DND-41 (cell line): ENCODE data around the gene STAM2.
"Not testable (repeated sequence)": the region's sequence is repeated elsewhere in the genome, so short reads cannot be mapped to it uniquely, and the experiment has no call there.

Source experiments
- ATAC-seq: fragments of 200-7000 bp; cut with Tn5 transposase; 3 replicates; pipeline ENCODE4 v1.9.1; 2021; ENCODE audit warnings: low read depth; ENCODE audit not compliant: insufficient read depth
- DNase-seq: peaks from one replicate; pipeline ENCODE4 v3.0.0-alpha.2; 2020
- H2AFZ ChIP-seq: 2 replicates; pipeline ENCODE4 v1.6.0; 2012; ENCODE audit warnings: low read depth, low read length
- H3K27ac ChIP-seq: 2 replicates; pipeline ENCODE4 v1.5.1; 2012; ENCODE audit warnings: low read length, inconsistent platforms
- H3K27me3 ChIP-seq: fragments of 200-600 bp; sonication (generic); 2 replicates; pipeline ENCODE4 v1.6.0; 2012; ENCODE audit warnings: low read length, mild to moderate bottlenecking, inconsistent platforms; ENCODE audit not compliant: insufficient read depth, poor library complexity
- H3K36me3 ChIP-seq: 2 replicates; pipeline ENCODE4 v1.5.1; 2012; ENCODE audit warnings: low read length, inconsistent platforms; ENCODE audit not compliant: insufficient read depth
- H3K4me1 ChIP-seq: 2 replicates; pipeline ENCODE4 v1.5.1; 2012; ENCODE audit warnings: mild to moderate bottlenecking, low read length; ENCODE audit not compliant: insufficient read depth
- H3K4me2 ChIP-seq: 2 replicates; pipeline ENCODE4 v1.6.0; 2012; ENCODE audit warnings: mild to moderate bottlenecking, moderate library complexity, low read length, inconsistent platforms; ENCODE audit not compliant: insufficient read depth
- H3K4me3 ChIP-seq, 2 experiments: fragments of 200-600 bp in 1 of 2; shearing (Covaris generic) in 1 of 2; 2 replicates each; pipeline ENCODE4 v1.5.1; 2012 to 2016; ENCODE audit warnings: inconsistent platforms in 2 of 2, low read length in 2 of 2, mild to moderate bottlenecking in 2 of 2, low read depth in 1 of 2, moderate library complexity in 1 of 2
- H3K79me2 ChIP-seq: 2 replicates; pipeline ENCODE4 v1.6.0; 2012; ENCODE audit warnings: low read length, inconsistent platforms; ENCODE audit not compliant: insufficient read depth
- H3K9ac ChIP-seq: 2 replicates; pipeline ENCODE4 v1.6.0; 2012; ENCODE audit warnings: low read depth, mild to moderate bottlenecking, inconsistent platforms, low read length, moderate library complexity
- H3K9me3 ChIP-seq: 2 replicates; pipeline ENCODE4 v1.5.1; 2012; ENCODE audit warnings: low read length, moderate library complexity, mild to moderate bottlenecking, inconsistent platforms; ENCODE audit not compliant: insufficient read depth, severe bottlenecking
- H4K20me1 ChIP-seq: 2 replicates; pipeline ENCODE4 v1.6.0; 2012; ENCODE audit warnings: low read length; ENCODE audit not compliant: insufficient read depth
- CTCF ChIP-seq: IDR thresholded peaks from 2 replicates; pipeline ENCODE4 v1.5.1; 2012; ENCODE audit warnings: borderline replicate concordance, low read length, moderate library complexity, mild to moderate bottlenecking; ENCODE audit not compliant: poor library complexity, severe bottlenecking; ENCODE audit errors: extremely low read depth
- EZH2 ChIP-seq: IDR thresholded peaks from 3 replicates; pipeline ENCODE4 v1.6.1; 2012; ENCODE audit warnings: borderline replicate concordance, low read depth, mild to moderate bottlenecking, moderate library complexity, low read length, inconsistent platforms; ENCODE audit not compliant: severe bottlenecking

Gene STAM2

GRCh38 chr2:152092095-152092494 lies 83.5 kb downstream of the STAM2 start:
- no peak for ATAC-seq
- H4K20me1 ChIP-seq, result no peaks in the 10 kb centered on the region
- H3K27me3 ChIP-seq, result no peaks in the 10 kb centered on the region
- no peaks in the 10 kb centered on the region for H3K79me2 ChIP-seq
- H3K36me3 ChIP-seq, result no peaks in the 10 kb centered on the region
- no peak for DNase-seq
- no peaks in the 10 kb centered on the region for H3K9me3 ChIP-seq
- no peak overlapping the region for H3K4me2 ChIP-seq
- no peak overlapping the region for H3K4me3 ChIP-seq
- no peak overlapping the region for H3K9ac ChIP-seq
- H3K4me1 ChIP-seq, result no peaks in the 10 kb centered on the region
- TF ChIP-seq CTCF, result no peak
- no peak for TF ChIP-seq EZH2
- H2AFZ ChIP-seq, result no peak overlapping the region
- H3K27ac ChIP-seq, result no peak overlapping the region

- DNase-seq, ATAC-seq: not testable (repeated sequence)
Measured at GRCh38 chr2:152090726-152091125, 84.8 kb downstream of the STAM2 start.

DNA sequence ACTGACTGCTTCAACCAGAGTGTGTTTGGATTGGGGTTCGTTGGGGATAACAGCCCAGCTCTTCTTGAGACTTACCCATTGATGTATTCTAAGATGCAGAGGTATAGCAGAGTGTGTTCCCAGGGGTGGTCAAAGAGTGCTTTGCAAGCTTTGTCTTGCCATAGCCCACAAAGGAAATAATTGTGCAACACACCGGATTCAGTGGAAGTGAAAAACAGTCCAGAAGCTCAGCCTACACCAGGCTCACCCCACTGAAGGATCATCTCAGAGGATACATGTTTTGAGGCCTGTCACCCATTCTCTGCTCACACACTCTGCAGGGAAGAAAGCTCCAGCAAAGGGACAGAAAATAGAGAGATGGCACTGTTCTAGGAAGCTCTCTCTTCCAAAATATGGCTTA lies 86.3 kb downstream of the STAM2 start:
- no peak overlapping the region for H3K27ac ChIP-seq
- no peak overlapping the region for H2AFZ ChIP-seq
- H4K20me1 ChIP-seq, result no peaks in the 10 kb centered on the region
- DNase-seq (no peak), ATAC-seq (no peak)
- no peaks in the 10 kb centered on the region for H3K36me3 ChIP-seq
- H3K27me3 ChIP-seq, result no peaks in the 10 kb centered on the region
- no peak overlapping the region for H3K4me3 ChIP-seq
- H3K9ac ChIP-seq, result no peak overlapping the region
- no peak overlapping the region for H3K4me2 ChIP-seq
- H3K79me2 ChIP-seq, result no peaks in the 10 kb centered on the region
- TF ChIP-seq CTCF, result no peak
- no peak for TF ChIP-seq EZH2
- H3K9me3 ChIP-seq, result no peaks in the 10 kb centered on the region
- no peaks in the 10 kb centered on the region for H3K4me1 ChIP-seq

More at GRCh38 chr2:152090726-152091125, 84.8 kb downstream of the STAM2 start:
- H3K27me3 ChIP-seq, H3K4me3 ChIP-seq, H4K20me1 ChIP-seq, H2AFZ ChIP-seq, H3K79me2 ChIP-seq, H3K9ac ChIP-seq, H3K4me1 ChIP-seq, H3K27ac ChIP-seq, H3K9me3 ChIP-seq, H3K4me2 ChIP-seq, H3K36me3 ChIP-seq: not testable (repeated sequence)

DNA sequence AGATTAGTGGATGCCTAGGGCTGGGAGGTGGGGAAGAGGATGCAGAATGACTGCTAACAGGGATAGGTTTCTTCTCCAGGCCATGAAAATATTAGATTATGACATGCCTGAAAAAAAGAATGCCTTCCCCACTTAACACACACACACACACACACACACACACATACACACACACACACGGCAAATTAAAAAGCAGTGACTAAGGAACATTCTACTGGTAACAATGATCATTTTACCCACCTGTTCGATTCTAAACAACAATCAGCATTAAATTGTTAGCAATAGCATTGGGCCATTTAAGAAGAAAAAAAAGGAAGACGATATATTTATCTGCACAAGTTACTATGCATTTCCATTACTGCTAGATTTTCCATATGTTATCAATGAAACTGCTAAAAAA lies 87.6 kb downstream of the STAM2 start:
- H3K9me3 ChIP-seq, result no peaks in the 10 kb centered on the region
- no peaks in the 10 kb centered on the region for H3K4me1 ChIP-seq
- TF ChIP-seq EZH2 (no peak), CTCF (no peak)
- no peaks in the 10 kb centered on the region for H3K36me3 ChIP-seq
- H3K4me3 ChIP-seq, result no peak overlapping the region
- no peaks in the 10 kb centered on the region for H4K20me1 ChIP-seq
- no peaks in the 10 kb centered on the region for H3K79me2 ChIP-seq
- no peak overlapping the region for H2AFZ ChIP-seq
- no peaks in the 10 kb centered on the region for H3K27me3 ChIP-seq
- no peak overlapping the region for H3K4me2 ChIP-seq
- DNase-seq, result no peak
- H3K27ac ChIP-seq, result no peak overlapping the region
- H3K9ac ChIP-seq, result no peak overlapping the region
- ATAC-seq, result no peak
